ENCODE data around the gene EPHA8. TPM values are rescaled to one million over a fixed set of nuclear protein-coding genes. Genes with fewer than 3 reads are reported as not detected.

The EPHA8 gene
- total and polyA plus RNA-seq, 2 donors (not counting 1 experiment from before 2014, with no cell fraction given), result not detected

DNA sequence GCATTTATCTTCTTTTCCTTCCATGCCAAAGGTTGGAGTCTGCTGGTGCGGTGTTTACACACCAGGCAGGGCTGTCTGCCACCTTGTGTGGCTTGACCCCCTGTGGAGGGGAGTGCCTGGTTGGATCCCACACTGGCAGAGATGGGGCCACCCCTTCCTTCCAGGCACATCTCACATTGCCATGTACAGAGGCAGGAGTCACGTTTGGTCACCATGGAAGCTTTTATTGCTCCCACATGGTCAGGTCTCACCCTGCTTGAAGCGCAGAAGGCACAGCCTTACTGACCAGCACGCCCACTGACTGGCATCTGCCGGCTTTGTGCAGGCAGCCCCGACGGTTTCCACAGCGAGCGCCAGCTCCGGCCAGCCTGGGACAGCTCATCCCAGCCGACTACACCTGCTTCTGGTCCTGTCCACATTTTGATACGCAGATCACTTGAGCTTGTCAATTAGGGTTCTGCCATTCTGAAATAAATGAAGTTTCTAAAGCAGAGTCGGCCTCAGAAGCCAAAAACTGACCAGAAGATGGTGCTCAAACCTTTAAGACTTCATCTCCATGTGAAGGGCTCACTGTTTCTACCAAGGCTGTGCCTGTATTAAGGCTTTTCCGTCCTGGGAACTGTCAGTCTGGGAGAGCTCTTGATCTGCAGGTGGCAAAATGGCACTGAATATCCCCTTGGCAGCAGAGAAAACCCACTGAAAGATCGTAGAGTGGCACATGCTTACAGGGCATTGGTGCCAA is 35.6 kb upstream of the EPHA8 start:
- ATAC-seq (ENCODE audit: low read depth), result no peak
- intact Hi-C loops (cut with micrococcal nuclease), result no loop called here
- no peak for TF ChIP-seq EZH2 (IDR thresholded peaks at IDR 0.05; ENCODE audit: borderline replicate concordance, insufficient read depth, low read depth, low read length, poor library complexity, severe bottlenecking)
- TF ChIP-seq, protein P1, sequence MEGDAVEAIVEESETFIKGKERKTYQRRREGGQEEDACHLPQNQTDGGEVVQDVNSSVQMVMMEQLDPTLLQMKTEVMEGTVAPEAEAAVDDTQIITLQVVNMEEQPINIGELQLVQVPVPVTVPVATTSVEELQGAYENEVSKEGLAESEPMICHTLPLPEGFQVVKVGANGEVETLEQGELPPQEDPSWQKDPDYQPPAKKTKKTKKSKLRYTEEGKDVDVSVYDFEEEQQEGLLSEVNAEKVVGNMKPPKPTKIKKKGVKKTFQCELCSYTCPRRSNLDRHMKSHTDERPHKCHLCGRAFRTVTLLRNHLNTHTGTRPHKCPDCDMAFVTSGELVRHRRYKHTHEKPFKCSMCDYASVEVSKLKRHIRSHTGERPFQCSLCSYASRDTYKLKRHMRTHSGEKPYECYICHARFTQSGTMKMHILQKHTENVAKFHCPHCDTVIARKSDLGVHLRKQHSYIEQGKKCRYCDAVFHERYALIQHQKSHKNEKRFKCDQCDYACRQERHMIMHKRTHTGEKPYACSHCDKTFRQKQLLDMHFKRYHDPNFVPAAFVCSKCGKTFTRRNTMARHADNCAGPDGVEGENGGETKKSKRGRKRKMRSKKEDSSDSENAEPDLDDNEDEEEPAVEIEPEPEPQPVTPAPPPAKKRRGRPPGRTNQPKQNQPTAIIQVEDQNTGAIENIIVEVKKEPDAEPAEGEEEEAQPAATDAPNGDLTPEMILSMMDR (IDR thresholded peaks at IDR 0.05), result no peak

GRCh38 chr1:22528451-22528850 is 34.8 kb upstream of the EPHA8 start:
- H3K4me3 Mint-ChIP-seq, result no peak overlapping the region
- Histone ChIP-seq H3K4me2 (replicated peaks; ENCODE audit: low read depth, low read length, poor library complexity, severe bottlenecking) (no peak overlapping the region), H3K27me3 (replicated peaks in 1 of 4; ENCODE audit: control extremely low read depth in 1 of 4, control insufficient read depth in 3 of 4, insufficient read depth in 4 of 4, low read length in 3 of 4) (no peaks in the 10 kb centered on the region), H3K79me2 (ENCODE audit: control insufficient read depth, insufficient read depth, low read length) (no peaks in the 10 kb centered on the region), H3K4me1 (ENCODE audit: control insufficient read depth in 2 of 2, insufficient read depth in 2 of 2, low read length in 2 of 2) (no peaks in the 10 kb centered on the region), H4K20me1 (ENCODE audit: control insufficient read depth, insufficient read depth, low read length, poor library complexity, severe bottlenecking) (no peaks in the 10 kb centered on the region), H3K36me3 (replicated peaks in 1 of 2; ENCODE audit: control extremely low read depth in 1 of 2, control insufficient read depth in 1 of 2, extremely low read depth in 1 of 2, insufficient read depth in 2 of 2, low read length in 1 of 2) (peaks cover 0 to 57% of the 10 kb centered on the region in 2 experiments), H3K9ac (ENCODE audit: low read length) (no peak overlapping the region), H3K4me3 (ENCODE audit: control extremely low read depth in 1 of 5, extremely low read depth in 1 of 5, insufficient read depth in 1 of 5, low read depth in 2 of 5, low read length in 4 of 5) (no peak overlapping the region), H3K27ac (ENCODE audit: low read length in 2 of 2) (no peak overlapping the region), H2AFZ (ENCODE audit: insufficient read depth, low read depth, low read length, poor library complexity, severe bottlenecking) (no peak overlapping the region), H3K9me3 (ENCODE audit: control extremely low read depth in 1 of 3, control insufficient read depth in 2 of 3, insufficient read depth in 1 of 3, low read length in 2 of 3) (no peaks in the 10 kb centered on the region)
- no peaks in the 10 kb centered on the region for H3K27me3 Mint-ChIP-seq
- 95% methylated on average over 6 of the region's 7 CpGs for WGBS (ENCODE audit: insufficient coverage)
- no peaks in the 10 kb centered on the region for H3K9me3 Mint-ChIP-seq (ENCODE audit: insufficient read depth)
- H3K4me1 Mint-ChIP-seq, result no peaks in the 10 kb centered on the region
- no peak overlapping the region for H3K27ac Mint-ChIP-seq
- no peak for TF ChIP-seq EZH2 (IDR thresholded peaks at IDR 0.05; ENCODE audit: borderline replicate concordance, insufficient read depth, low read depth, low read length, poor library complexity, severe bottlenecking)
- TF ChIP-seq, protein P1 (IDR thresholded peaks at IDR 0.05), result no peak
- intact Hi-C loops (cut with micrococcal nuclease), result no loop called here
- ATAC-seq (ENCODE audit: low read depth), result no peak
- no peak for DNase-seq
- POLR2A ChIA-PET, result no interaction called here
- CTCF ChIA-PET, result no interaction called here

More for the DNA sequence above, 35.6 kb upstream of the EPHA8 start:
- no peak overlapping the region for H3K27ac ChIP-seq (ENCODE audit: low read length in 2 of 2)
- H3K9me3 Mint-ChIP-seq (ENCODE audit: insufficient read depth), result no peaks in the 10 kb centered on the region
- H3K4me3 ChIP-seq (ENCODE audit: control extremely low read depth in 1 of 5, extremely low read depth in 1 of 5, insufficient read depth in 1 of 5, low read depth in 2 of 5, low read length in 4 of 5), result no peak overlapping the region
- no peaks in the 10 kb centered on the region for H3K79me2 ChIP-seq (ENCODE audit: control insufficient read depth, insufficient read depth, low read length)
- DNase-seq, result no peak
- WGBS (ENCODE audit: insufficient coverage), result 96% methylated on average over 14 of the region's 15 CpGs
- no peak overlapping the region for H3K4me3 Mint-ChIP-seq
- CTCF ChIA-PET, result no interaction called here
- peaks cover 0 to 61% of the 10 kb centered on the region in 2 experiments for H3K36me3 ChIP-seq (replicated peaks in 1 of 2; ENCODE audit: control extremely low read depth in 1 of 2, control insufficient read depth in 1 of 2, extremely low read depth in 1 of 2, insufficient read depth in 2 of 2, low read length in 1 of 2)
- H2AFZ ChIP-seq (ENCODE audit: insufficient read depth, low read depth, low read length, poor library complexity, severe bottlenecking), result no peak overlapping the region
- no peak overlapping the region for H3K4me2 ChIP-seq (replicated peaks; ENCODE audit: low read depth, low read length, poor library complexity, severe bottlenecking)
- no peaks in the 10 kb centered on the region for H3K27me3 ChIP-seq (replicated peaks in 1 of 4; ENCODE audit: control extremely low read depth in 1 of 4, control insufficient read depth in 3 of 4, insufficient read depth in 4 of 4, low read length in 3 of 4)
- H3K27me3 Mint-ChIP-seq, result no peaks in the 10 kb centered on the region
- no peaks in the 10 kb centered on the region for H3K4me1 ChIP-seq (ENCODE audit: control insufficient read depth in 2 of 2, insufficient read depth in 2 of 2, low read length in 2 of 2)
- POLR2A ChIA-PET, result no interaction called here
- no peak overlapping the region for H3K27ac Mint-ChIP-seq
- no peak overlapping the region for H3K9ac ChIP-seq (ENCODE audit: low read length)
- no peaks in the 10 kb centered on the region for H3K9me3 ChIP-seq (ENCODE audit: control extremely low read depth in 1 of 3, control insufficient read depth in 2 of 3, insufficient read depth in 1 of 3, low read length in 2 of 3)
- H3K4me1 Mint-ChIP-seq, result no peaks in the 10 kb centered on the region
- H4K20me1 ChIP-seq (ENCODE audit: control insufficient read depth, insufficient read depth, low read length, poor library complexity, severe bottlenecking), result no peaks in the 10 kb centered on the region
